Neural cell (in vitro differentiated cells): ENCODE measurements around the gene ATF6B. TPM values are rescaled to one million over a fixed set of nuclear protein-coding genes. Genes with fewer than 3 reads are reported as not detected.

ENCODE experiments used
- H2AFZ ChIP-seq: fragments of 200-600, 300-800 bp; sonication (generic), shearing (Covaris generic); 2 replicates; pipeline ENCODE4 v1.6.0; 2014; ENCODE audit warnings: low read depth, mild to moderate bottlenecking, antibody characterized with exemption, low read length, moderate library complexity
- H3F3A ChIP-seq: fragments of 200-600 bp; shearing (Covaris generic); 2 replicates; pipeline ENCODE4 v1.6.1; 2016; ENCODE audit warnings: mild to moderate bottlenecking, moderate library complexity, mixed read lengths, antibody characterized with exemption, low read length; ENCODE audit not compliant: insufficient read depth, poor library complexity, severe bottlenecking
- H3K27ac ChIP-seq: fragments of 200-600, 300-800 bp; sonication (generic), shearing (Covaris generic); 2 replicates; pipeline ENCODE4 v1.5.1; 2014; ENCODE audit warnings: mild to moderate bottlenecking, low read length, moderate library complexity
- H3K27me3 ChIP-seq: fragments of 300-800, 200-600 bp; sonication (generic), shearing (Covaris generic); 2 replicates; pipeline ENCODE4 v1.6.0; 2014; ENCODE audit warnings: mild to moderate bottlenecking, low read depth, low read length, moderate library complexity; ENCODE audit not compliant: insufficient read depth
- H3K36me3 ChIP-seq: fragments of 300-800, 200-600 bp; sonication (generic), shearing (Covaris generic); 2 replicates; pipeline ENCODE4 v1.5.1; 2014; ENCODE audit warnings: mild to moderate bottlenecking, antibody characterized with exemption, low read length, moderate library complexity; ENCODE audit not compliant: insufficient read depth
- H3K4me2 ChIP-seq: fragments of 300-800, 200-600 bp; sonication (generic), shearing (Covaris generic); 2 replicates; pipeline ENCODE4 v1.6.0; 2014; ENCODE audit warnings: mild to moderate bottlenecking, low read length
- H3K4me3 ChIP-seq: fragments of 300-800, 200-600 bp; sonication (generic), shearing (Covaris generic); 2 replicates; pipeline ENCODE4 v1.5.1; 2014; ENCODE audit warnings: mild to moderate bottlenecking, low read length, moderate library complexity
- H3K79me2 ChIP-seq: fragments of 200-600 bp; shearing (Covaris generic); replicated peaks from 2 replicates; pipeline ENCODE4 v1.6.0; 2014; ENCODE audit warnings: mild to moderate bottlenecking, low read length, moderate library complexity; ENCODE audit not compliant: insufficient read depth
- H3K9ac ChIP-seq: fragments of 300-800, 200-600 bp; sonication (generic), shearing (Covaris generic); 2 replicates; pipeline ENCODE4 v1.6.1; 2016; ENCODE audit warnings: mild to moderate bottlenecking, low read length, mixed read lengths
- H3K9me2 ChIP-seq: fragments of 200-600 bp; shearing (Covaris generic); 2 replicates; pipeline ENCODE4 v1.6.1; 2016; ENCODE audit warnings: mild to moderate bottlenecking, low read length, mixed read lengths; ENCODE audit not compliant: insufficient read depth
- H3K9me3 ChIP-seq: fragments of 200-600, 300-800 bp; sonication (generic), shearing (Covaris generic); 2 replicates; pipeline ENCODE4 v1.6.1; 2016; ENCODE audit warnings: mild to moderate bottlenecking, mixed run types, low read length, moderate library complexity, mixed read lengths
- H4K20me1 ChIP-seq: fragments of 200-600 bp; shearing (Covaris generic); 2 replicates; pipeline ENCODE4 v1.6.1; 2016; ENCODE audit warnings: mild to moderate bottlenecking, mixed run types; ENCODE audit not compliant: insufficient read depth
- EP300 ChIP-seq: fragments of 450-650 bp; conservative IDR thresholded peaks from 2 replicates; pipeline ENCODE4 v1.6.1; 2014; ENCODE audit warnings: antibody characterized with exemption, mild to moderate bottlenecking, moderate library complexity; ENCODE audit not compliant: poor library complexity, severe bottlenecking
- EZH2 ChIP-seq: fragments of 200-600, 300-800 bp; shearing (Covaris generic), sonication (generic); IDR thresholded peaks from 2 replicates; pipeline ENCODE4 v1.6.1; 2014; ENCODE audit warnings: antibody characterized with exemption, low read length, borderline replicate concordance, mild to moderate bottlenecking; ENCODE audit not compliant: insufficient read depth, poor library complexity, severe bottlenecking
- MXI1 ChIP-seq: fragments of 450-650 bp; conservative IDR thresholded peaks from 2 replicates; pipeline ENCODE4 v1.6.1; 2014; ENCODE audit warnings: antibody characterized with exemption, mild to moderate bottlenecking; ENCODE audit not compliant: poor library complexity, severe bottlenecking
- POLR2AphosphoS5 ChIP-seq: IDR thresholded peaks from 2 replicates; pipeline ENCODE4 v1.6.1; 2012
- RAD21 ChIP-seq: fragments of 450-650 bp; conservative IDR thresholded peaks from 2 replicates; pipeline ENCODE4 v1.6.1; 2014; ENCODE audit warnings: antibody characterized with exemption, mild to moderate bottlenecking, moderate library complexity
- REST ChIP-seq: IDR thresholded peaks from 2 replicates; pipeline ENCODE4 v1.6.1; 2012; ENCODE audit warnings: borderline replicate concordance
- SMC3 ChIP-seq: fragments of 450-650 bp; conservative IDR thresholded peaks from 2 replicates; pipeline ENCODE4 v1.6.1; 2014; ENCODE audit warnings: antibody characterized with exemption, mild to moderate bottlenecking, moderate library complexity; ENCODE audit not compliant: poor library complexity
- TAF1 ChIP-seq: IDR thresholded peaks from 2 replicates; pipeline ENCODE4 v1.6.1; 2012; ENCODE audit warnings: low read depth
- polyA plus RNA-seq: library from polyadenylated mRNA; depleted of rRNA; stranded (reverse); fragments of >200 nt; gene quantifications from 2 replicates; pipeline ENCODE4 v1.2.3, GENCODE V29; 2014
- TF ChIP-seq, protein P1 (sequence below): fragments of 450-650 bp; IDR thresholded peaks from 2 replicates; pipeline ENCODE4 v1.5.1; 2014; ENCODE audit warnings: antibody characterized with exemption, mild to moderate bottlenecking, moderate library complexity; ENCODE audit not compliant: poor library complexity, severe bottlenecking

The ATF6B gene
- polyA plus RNA-seq, 1 donor from 2014 or later, result 44.3 TPM

- Histone ChIP-seq H3K9ac (no peak overlapping the region), H3K27ac (no peak overlapping the region), H3K4me2 (no peak overlapping the region), H3K9me3 (no peaks in the 10 kb centered on the region), H3K27me3 (no peaks in the 10 kb centered on the region), H3K4me3 (no peak overlapping the region), H3K79me2 (peaks cover under 1% of the 10 kb centered on the region), H4K20me1 (no peaks in the 10 kb centered on the region), H3F3A (no peaks in the 10 kb centered on the region), H3K9me2 (no peaks in the 10 kb centered on the region), H3K36me3 (no peaks in the 10 kb centered on the region), H2AFZ (no peak overlapping the region)
- TF ChIP-seq MXI1, result no peak
- TF ChIP-seq REST, result no peak
- TF ChIP-seq, protein P1, sequence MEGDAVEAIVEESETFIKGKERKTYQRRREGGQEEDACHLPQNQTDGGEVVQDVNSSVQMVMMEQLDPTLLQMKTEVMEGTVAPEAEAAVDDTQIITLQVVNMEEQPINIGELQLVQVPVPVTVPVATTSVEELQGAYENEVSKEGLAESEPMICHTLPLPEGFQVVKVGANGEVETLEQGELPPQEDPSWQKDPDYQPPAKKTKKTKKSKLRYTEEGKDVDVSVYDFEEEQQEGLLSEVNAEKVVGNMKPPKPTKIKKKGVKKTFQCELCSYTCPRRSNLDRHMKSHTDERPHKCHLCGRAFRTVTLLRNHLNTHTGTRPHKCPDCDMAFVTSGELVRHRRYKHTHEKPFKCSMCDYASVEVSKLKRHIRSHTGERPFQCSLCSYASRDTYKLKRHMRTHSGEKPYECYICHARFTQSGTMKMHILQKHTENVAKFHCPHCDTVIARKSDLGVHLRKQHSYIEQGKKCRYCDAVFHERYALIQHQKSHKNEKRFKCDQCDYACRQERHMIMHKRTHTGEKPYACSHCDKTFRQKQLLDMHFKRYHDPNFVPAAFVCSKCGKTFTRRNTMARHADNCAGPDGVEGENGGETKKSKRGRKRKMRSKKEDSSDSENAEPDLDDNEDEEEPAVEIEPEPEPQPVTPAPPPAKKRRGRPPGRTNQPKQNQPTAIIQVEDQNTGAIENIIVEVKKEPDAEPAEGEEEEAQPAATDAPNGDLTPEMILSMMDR, result no peak
These were observed 39.2 kb upstream of the ATF6B start for GRCh38 chr6:32167154-32167760.

DNA sequence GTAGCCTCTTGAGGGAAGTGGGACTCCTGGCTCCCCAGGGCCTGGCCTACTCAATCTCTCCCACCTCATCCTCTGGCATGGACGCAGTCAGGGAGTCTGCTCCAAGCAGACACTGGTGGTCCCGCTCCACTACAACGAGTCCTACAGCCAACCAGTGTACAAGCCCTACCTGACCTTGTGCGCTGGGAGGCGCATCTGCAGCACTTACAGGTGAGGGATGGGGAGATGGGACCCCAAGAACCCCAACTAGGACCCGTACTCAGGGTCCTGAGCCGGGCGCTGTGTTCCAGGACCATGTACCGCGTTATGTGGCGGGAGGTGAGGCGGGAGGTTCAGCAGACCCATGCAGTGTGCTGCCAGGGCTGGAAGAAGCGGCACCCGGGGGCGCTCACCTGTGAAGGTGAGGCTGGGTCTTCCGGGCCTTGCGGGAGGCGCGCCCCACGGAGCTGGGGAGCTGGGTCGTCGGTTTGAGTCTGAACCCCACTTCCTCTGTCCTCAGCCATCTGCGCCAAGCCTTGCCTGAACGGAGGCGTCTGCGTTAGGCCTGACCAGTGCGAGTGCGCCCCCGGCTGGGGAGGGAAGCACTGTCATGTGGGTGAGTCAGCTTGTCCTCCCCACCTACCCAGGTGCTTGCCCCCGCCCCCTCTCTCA, 38.5 kb upstream of the ATF6B start:
- H3K79me2 ChIP-seq, result no peaks in the 10 kb centered on the region
- no peak overlapping the region for H3K4me3 ChIP-seq
- H2AFZ ChIP-seq, result no peak overlapping the region
- TF ChIP-seq EP300 (no peak), EZH2 (no peak)
- no peaks in the 10 kb centered on the region for H3K9me2 ChIP-seq
- H3K27me3 ChIP-seq, result no peaks in the 10 kb centered on the region
- H3K9me3 ChIP-seq, result no peaks in the 10 kb centered on the region
- H3K9ac ChIP-seq, result no peak overlapping the region
- H3K27ac ChIP-seq, result no peak overlapping the region
- H4K20me1 ChIP-seq, result no peaks in the 10 kb centered on the region
- no peaks in the 10 kb centered on the region for H3F3A ChIP-seq
- no peak overlapping the region for H3K4me2 ChIP-seq
- H3K36me3 ChIP-seq, result no peaks in the 10 kb centered on the region

DNA sequence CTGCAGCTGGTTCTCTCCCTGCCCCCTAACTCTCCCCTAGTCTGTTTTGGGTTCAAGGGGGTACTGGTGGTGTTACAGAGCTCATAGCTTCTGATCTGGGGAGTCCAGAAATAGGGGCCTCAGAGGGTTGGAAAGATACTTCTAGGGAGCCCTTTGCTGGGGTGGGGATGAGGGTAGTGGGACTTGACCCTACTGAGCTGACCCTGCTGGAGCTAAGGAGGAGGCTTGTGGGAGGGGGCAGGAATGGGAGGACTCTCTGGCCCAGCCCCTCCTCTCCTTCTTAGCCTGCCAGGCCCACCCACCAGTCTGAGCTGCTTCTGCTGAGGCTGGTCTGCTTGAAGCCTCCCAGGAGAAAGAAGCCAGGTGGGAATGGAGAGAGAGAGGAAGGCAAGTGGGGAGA, 36.2 kb upstream of the ATF6B start, which contains the start of gene EGFL8:
TSS of gene EGFL8 (plus strand) at position 301 of the 400 bp plus-strand sequence. CDS start 1,571 bp downstream, outside the sequence.
- Histone ChIP-seq H4K20me1 (no peaks in the 10 kb centered on the region), H2AFZ (no peak within 1 kb of the TSS), H3K9me2 (no peaks in the 10 kb centered on the region), H3K9me3 (no peaks in the 10 kb centered on the region), H3K27me3 (no peaks in the 10 kb centered on the region), H3K36me3 (no peaks in the 10 kb centered on the region), H3K4me3 (no peak within 1 kb of the TSS), H3F3A (no peaks in the 10 kb centered on the region), H3K79me2 (no peaks in the 10 kb centered on the region), H3K9ac (no peak within 1 kb of the TSS), H3K4me2 (no peak within 1 kb of the TSS), H3K27ac (no peak within 1 kb of the TSS)
- no peak for TF ChIP-seq EZH2
- no peak for TF ChIP-seq TAF1
- TF ChIP-seq POLR2AphosphoS5, result no peak
- TF ChIP-seq MXI1, result no peak
- no peak for TF ChIP-seq EP300
- TF ChIP-seq REST, result no peak
- TF ChIP-seq SMC3, result no peak
- TF ChIP-seq, protein P1, result no peak
- TF ChIP-seq RAD21, result no peak
